Endothelial cell of umbilical vein (primary cell): ENCODE data around the gene ANKZF1. TPM values are rescaled to one million over a fixed set of nuclear protein-coding genes. Genes with fewer than 3 reads are reported as not detected.

Experiments
- BruUV-seq: library from RNA; stranded (reverse); fragments of 400-500 nt; replicated peaks from 2 replicates; lab custom pipeline; 2021; lab: Mats Ljungman, UMichigan
- CTCF ChIA-PET: fragments of 300-600, 350-600 bp; sonication (Branson Sonifier 250); formaldehyde crosslinking; loops from one replicate; lab custom pipeline; 2021; ENCODE audit warnings: antibody characterized with exemption, inconsistent platforms; lab: Charles Lee
- POLR2A ChIA-PET: fragments of 300-600, 350-600 bp; sonication (Branson Sonifier 250); formaldehyde crosslinking; loops from one replicate; lab custom pipeline; 2021; ENCODE audit warnings: antibody characterized with exemption, inconsistent platforms; lab: Charles Lee
- DNase-seq: peaks from one replicate; pipeline ENCODE4 v3.0.0-alpha.2; 2011; ENCODE audit warnings: low read depth, low spot score
- FAIRE-seq: peaks from 2 replicates; lab custom pipeline; 2011; peaks lifted over from hg19 to GRCh38; lab: Jason Lieb, UNC
- H2AFZ ChIP-seq: 2 replicates; pipeline ENCODE4 v1.6.0; 2012; ENCODE audit warnings: low read depth, low read length, control low read depth, inconsistent platforms
- H3K27ac ChIP-seq: 2 replicates; pipeline ENCODE4 v1.5.1; 2011; ENCODE audit warnings: low read depth, mild to moderate bottlenecking, control low read depth, low read length, moderate library complexity; ENCODE audit not compliant: insufficient read depth
- H3K27me3 ChIP-seq, 2 experiments: 2 replicates each; pipeline versions ENCODE4 v1.6.0 to v1.6.1; 2011; ENCODE audit warnings: low read length in 2 of 2, mixed read lengths in 1 of 2; ENCODE audit not compliant: control insufficient read depth in 2 of 2, insufficient read depth in 2 of 2
- H3K36me3 ChIP-seq, 2 experiments: 2 replicates in 1 of 2; 3 replicates in 1 of 2; pipeline ENCODE4 v1.5.1; 2011; ENCODE audit warnings: low read length in 2 of 2, mild to moderate bottlenecking in 1 of 2, moderate library complexity in 1 of 2; ENCODE audit not compliant: control insufficient read depth in 2 of 2, insufficient read depth in 2 of 2; ENCODE audit errors: extremely low read depth in 1 of 2
- H3K4me1 ChIP-seq: 3 replicates; pipeline ENCODE4 v1.5.1; 2011; ENCODE audit warnings: mild to moderate bottlenecking, low read length; ENCODE audit not compliant: control insufficient read depth, insufficient read depth; ENCODE audit errors: extremely low read depth
- H3K4me2 ChIP-seq: 2 replicates; pipeline ENCODE4 v1.6.1; 2011; ENCODE audit warnings: low read length, control low read depth, mixed read lengths; ENCODE audit not compliant: insufficient read depth
- H3K4me3 ChIP-seq, 3 experiments: fragments of 200-600 bp in 1 of 3; sonication (generic), shearing (Covaris generic) in 1 of 3; replicated peaks in 1 of 3; 2 replicates each; pipeline ENCODE4 v1.5.1; 2011 to 2016; ENCODE audit warnings: control low read depth in 3 of 3, low read length in 3 of 3, mild to moderate bottlenecking in 2 of 3, inconsistent platforms in 1 of 3, low read depth in 1 of 3, moderate library complexity in 1 of 3; ENCODE audit not compliant: insufficient read depth in 1 of 3
- H3K79me2 ChIP-seq: 2 replicates; pipeline ENCODE4 v1.6.0; 2012; ENCODE audit warnings: low read length, inconsistent platforms; ENCODE audit not compliant: control insufficient read depth, insufficient read depth
- H3K9ac ChIP-seq: replicated peaks from 2 replicates; pipeline ENCODE3; 2011; ENCODE audit warnings: low read length, control low read depth; ENCODE audit not compliant: insufficient read depth; ENCODE audit errors: extremely low read depth
- H3K9me1 ChIP-seq: replicated peaks from 3 replicates; pipeline ENCODE4 v1.6.0; 2011; ENCODE audit warnings: mild to moderate bottlenecking, low read length; ENCODE audit not compliant: control insufficient read depth, insufficient read depth; ENCODE audit errors: extremely low read depth
- H3K9me3 ChIP-seq: replicated peaks from 2 replicates; pipeline ENCODE4 v1.5.1; 2012; ENCODE audit warnings: low read length, inconsistent platforms; ENCODE audit not compliant: control insufficient read depth, insufficient read depth
- H4K20me1 ChIP-seq: replicated peaks from 2 replicates; pipeline ENCODE3; 2011; ENCODE audit warnings: mild to moderate bottlenecking, low read length; ENCODE audit not compliant: control insufficient read depth, insufficient read depth; ENCODE audit errors: extremely low read depth
- CTCF ChIP-seq, 2 donors: IDR thresholded peaks; 1 replicate in 1 of 2; 2 replicates in 1 of 2; pipeline ENCODE4 v1.5.1; 2011; ENCODE audit warnings: low read length in 2 of 2, mild to moderate bottlenecking in 2 of 2, moderate library complexity in 2 of 2, control low read depth in 1 of 2, inconsistent platforms in 1 of 2, low read depth in 1 of 2; ENCODE audit not compliant: insufficient read depth in 1 of 2; ENCODE audit errors: extremely low read depth in 1 of 2
- EZH2 ChIP-seq: IDR thresholded peaks from 2 replicates; pipeline ENCODE4 v1.6.1; 2012; ENCODE audit warnings: borderline replicate concordance, low read depth, mild to moderate bottlenecking, moderate library complexity, low read length, inconsistent platforms; ENCODE audit not compliant: severe bottlenecking
- FOS ChIP-seq: IDR thresholded peaks from 2 replicates; pipeline ENCODE4 v1.6.1; 2011; ENCODE audit warnings: mild to moderate bottlenecking, low read length, moderate library complexity, borderline replicate concordance; ENCODE audit not compliant: insufficient read depth
- GATA2 ChIP-seq: IDR thresholded peaks from 2 replicates; pipeline ENCODE4 v1.7.0; 2011; ENCODE audit warnings: low read depth, mild to moderate bottlenecking, moderate library complexity, mixed read lengths, low read length; ENCODE audit not compliant: insufficient read length, insufficient read depth
- JUN ChIP-seq: IDR thresholded peaks from 2 replicates; pipeline ENCODE4 v1.6.1; 2011; ENCODE audit warnings: borderline replicate concordance, low read depth; ENCODE audit not compliant: insufficient read length, insufficient read depth
- MYC ChIP-seq: IDR thresholded peaks from one replicate; pipeline ENCODE4 v1.6.1; 2011; ENCODE audit warnings: mild to moderate bottlenecking, low read depth, low read length
- POLR2A ChIP-seq: IDR thresholded peaks from 2 replicates; pipeline ENCODE4 v1.6.1; 2012; ENCODE audit warnings: low read depth, mild to moderate bottlenecking, control low read depth, low read length
- POLR2AphosphoS5 ChIP-seq: IDR thresholded peaks from 2 replicates; pipeline ENCODE4 v1.6.1; 2012; ENCODE audit warnings: low read depth, mild to moderate bottlenecking, control low read depth, low read length, moderate library complexity; ENCODE audit not compliant: insufficient read depth
- dilution Hi-C: fragments of 300-500 bp; cut with MboI; formaldehyde crosslinking; loops from one replicate; pipeline ENCODE4 v1.15.0; 2019; ENCODE audit warnings: low sequenced_read_pairs; ENCODE audit not compliant: extremely low pct_ligation_motif_present
- intact Hi-C: fragments of 100-400 bp; cut with micrococcal nuclease; formaldehyde crosslinking; loops from one replicate; pipeline ENCODE4 v1.10.0; 2022
- polyA plus RNA-seq, 4 experiments: library from polyadenylated mRNA; depleted of rRNA in 3 of 4; stranded (reverse) in 3 of 4; unstranded in 1 of 4; fragments of >200 nt; gene quantifications; 2 replicates each; pipeline versions ENCODE4 v1.2.1 to v1.2.3, GENCODE V29; 2011 to 2012; ENCODE audit warnings: missing spikeins in 1 of 4
- total RNA-seq: library from RNA; stranded (reverse); gene quantifications from 2 replicates; pipeline ENCODE4 v1.2.3, GENCODE V29; 2021
- TF ChIP-seq, protein P1 (sequence below): IDR thresholded peaks from 2 replicates; pipeline ENCODE4 v1.6.1; 2011; ENCODE audit not compliant: insufficient read depth, insufficient read length

ANKZF1 gene
- total and polyA plus RNA-seq, 2 donors (not counting 3 experiments of a cell fraction or from before 2014, with no cell fraction given), result 26.5 to 36.2 TPM

DNA sequence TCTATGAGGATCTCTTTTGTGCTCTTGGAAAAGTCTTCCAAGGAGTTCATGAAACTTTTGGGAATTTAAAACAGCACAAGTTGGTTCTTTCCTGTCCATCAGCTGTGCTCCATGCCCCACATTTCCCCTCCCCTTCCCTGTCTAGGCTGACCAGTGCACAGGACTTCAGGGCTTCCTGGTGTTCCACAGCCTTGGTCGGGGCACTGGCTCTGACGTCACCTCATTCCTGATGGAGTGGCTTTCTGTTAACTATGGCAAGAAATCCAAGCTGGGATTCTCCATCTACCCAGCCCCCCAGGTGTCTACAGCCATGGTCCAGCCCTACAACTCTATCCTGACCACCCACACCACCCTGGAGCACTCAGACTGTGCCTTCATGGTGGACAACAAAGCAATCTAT lies 41.4 kb downstream of the ANKZF1 start:
- H3K4me3 ChIP-seq, result no peak overlapping the region
- no peaks in the 10 kb centered on the region for H3K36me3 ChIP-seq
- dilution Hi-C loops, result no loop called here
- BruUV-seq, result no TSS peak
- no peak overlapping the region for H3K27ac ChIP-seq
- DNase-seq (no peak), FAIRE-seq (no peak)
- no peak overlapping the region for H3K9ac ChIP-seq
- POLR2A ChIA-PET, result no interaction called here
- no peak overlapping the region for H2AFZ ChIP-seq
- H4K20me1 ChIP-seq, result no peaks in the 10 kb centered on the region
- intact Hi-C loops, result no loop called here
- no peaks in the 10 kb centered on the region for H3K9me3 ChIP-seq
- peaks cover 4 to 10% of the 10 kb centered on the region in 2 experiments for H3K27me3 ChIP-seq
- no peak overlapping the region for H3K4me2 ChIP-seq
- H3K79me2 ChIP-seq, result no peaks in the 10 kb centered on the region
- no peak for TF ChIP-seq POLR2AphosphoS5
- no peak for TF ChIP-seq JUN
- TF ChIP-seq GATA2, result no peak
- TF ChIP-seq, protein P1, sequence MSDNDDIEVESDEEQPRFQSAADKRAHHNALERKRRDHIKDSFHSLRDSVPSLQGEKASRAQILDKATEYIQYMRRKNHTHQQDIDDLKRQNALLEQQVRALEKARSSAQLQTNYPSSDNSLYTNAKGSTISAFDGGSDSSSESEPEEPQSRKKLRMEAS, result no peak
- no peak for TF ChIP-seq POLR2A
- no peak for TF ChIP-seq FOS
- TF ChIP-seq CTCF (IDR thresholded peaks at IDR 0.05; ENCODE audit: extremely low read depth in 1 of 2, insufficient read depth in 1 of 2, low read depth in 1 of 2, low read length in 2 of 2), result no peak
- no peak for TF ChIP-seq EZH2
- TF ChIP-seq MYC, result no peak
- H3K4me1 ChIP-seq, result no peaks in the 10 kb centered on the region
- H3K9me1 ChIP-seq, result no peaks in the 10 kb centered on the region
- CTCF ChIA-PET, result interaction anchor here (1.5 kb wide), 1 partner anchor 13 kb away, joined by 3 read pairs; no protein-coding TSS in a partner anchor
